ENCODE data around the gene ATG2A.

Gene ATG2A

DNA sequence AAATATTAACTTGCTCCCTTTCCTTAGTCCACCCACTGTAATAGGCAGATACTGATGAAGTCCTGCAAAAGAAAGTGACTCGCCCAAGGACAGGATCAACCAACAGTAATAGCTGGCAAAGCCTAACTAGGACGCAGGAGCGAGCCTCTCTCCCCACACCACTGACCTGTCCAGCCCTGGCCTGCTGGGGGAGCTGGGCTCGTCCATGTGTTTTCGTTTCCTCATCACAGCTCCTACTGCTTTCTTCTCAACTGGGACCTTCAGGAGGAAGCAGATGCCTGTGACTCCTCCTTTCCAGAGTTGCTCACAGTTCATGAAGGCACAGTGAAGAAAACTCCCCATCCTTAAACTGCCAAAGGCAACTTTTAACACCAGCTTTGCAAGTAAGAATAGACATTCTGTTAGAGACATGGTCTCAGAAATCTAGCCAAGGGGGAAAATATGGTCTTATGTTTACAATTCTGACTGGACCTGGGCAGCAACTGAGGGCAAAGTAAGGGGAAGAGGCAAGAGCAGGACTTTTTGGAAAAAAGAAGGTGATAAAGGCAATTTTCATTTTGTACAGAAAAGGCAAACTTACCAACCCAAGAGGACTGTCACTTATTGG is 30.3 kb upstream of the ATG2A start:
- TF ChIP-seq, protein P1, sequence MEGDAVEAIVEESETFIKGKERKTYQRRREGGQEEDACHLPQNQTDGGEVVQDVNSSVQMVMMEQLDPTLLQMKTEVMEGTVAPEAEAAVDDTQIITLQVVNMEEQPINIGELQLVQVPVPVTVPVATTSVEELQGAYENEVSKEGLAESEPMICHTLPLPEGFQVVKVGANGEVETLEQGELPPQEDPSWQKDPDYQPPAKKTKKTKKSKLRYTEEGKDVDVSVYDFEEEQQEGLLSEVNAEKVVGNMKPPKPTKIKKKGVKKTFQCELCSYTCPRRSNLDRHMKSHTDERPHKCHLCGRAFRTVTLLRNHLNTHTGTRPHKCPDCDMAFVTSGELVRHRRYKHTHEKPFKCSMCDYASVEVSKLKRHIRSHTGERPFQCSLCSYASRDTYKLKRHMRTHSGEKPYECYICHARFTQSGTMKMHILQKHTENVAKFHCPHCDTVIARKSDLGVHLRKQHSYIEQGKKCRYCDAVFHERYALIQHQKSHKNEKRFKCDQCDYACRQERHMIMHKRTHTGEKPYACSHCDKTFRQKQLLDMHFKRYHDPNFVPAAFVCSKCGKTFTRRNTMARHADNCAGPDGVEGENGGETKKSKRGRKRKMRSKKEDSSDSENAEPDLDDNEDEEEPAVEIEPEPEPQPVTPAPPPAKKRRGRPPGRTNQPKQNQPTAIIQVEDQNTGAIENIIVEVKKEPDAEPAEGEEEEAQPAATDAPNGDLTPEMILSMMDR (IDR thresholded peaks at IDR 0.05), result no peak
- H3K27ac ChIP-seq, result no peak overlapping the region
- DNase-seq (ENCODE audit: low spot score), result no peak
- H3K4me3 ChIP-seq, result no peak overlapping the region

DNA sequence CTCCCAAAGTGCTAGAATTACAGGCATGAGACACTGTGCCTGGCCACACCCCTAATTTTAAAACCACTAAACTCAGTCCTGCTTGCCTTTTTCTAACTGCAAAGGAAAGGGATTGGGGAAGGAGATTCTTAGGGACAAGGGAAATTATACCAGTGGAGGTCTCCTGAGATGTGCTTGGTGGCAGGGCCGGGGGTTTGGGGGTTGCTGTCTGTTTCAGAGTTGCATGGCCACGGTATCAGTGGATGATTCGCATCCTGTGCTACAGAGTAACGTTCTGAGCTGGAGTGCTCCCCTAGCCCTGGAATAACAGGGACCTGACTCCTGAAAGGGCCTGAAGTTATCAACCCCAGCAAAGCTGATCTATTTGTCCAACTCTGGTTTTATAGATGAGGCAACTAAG is 19.5 kb upstream of the ATG2A start:
- H3K4me3 ChIP-seq, result no peak overlapping the region
- no peak overlapping the region for H3K27ac ChIP-seq
- TF ChIP-seq, protein P1 (IDR thresholded peaks at IDR 0.05), result no peak
- DNase-seq (ENCODE audit: low spot score), result no peak

DNA sequence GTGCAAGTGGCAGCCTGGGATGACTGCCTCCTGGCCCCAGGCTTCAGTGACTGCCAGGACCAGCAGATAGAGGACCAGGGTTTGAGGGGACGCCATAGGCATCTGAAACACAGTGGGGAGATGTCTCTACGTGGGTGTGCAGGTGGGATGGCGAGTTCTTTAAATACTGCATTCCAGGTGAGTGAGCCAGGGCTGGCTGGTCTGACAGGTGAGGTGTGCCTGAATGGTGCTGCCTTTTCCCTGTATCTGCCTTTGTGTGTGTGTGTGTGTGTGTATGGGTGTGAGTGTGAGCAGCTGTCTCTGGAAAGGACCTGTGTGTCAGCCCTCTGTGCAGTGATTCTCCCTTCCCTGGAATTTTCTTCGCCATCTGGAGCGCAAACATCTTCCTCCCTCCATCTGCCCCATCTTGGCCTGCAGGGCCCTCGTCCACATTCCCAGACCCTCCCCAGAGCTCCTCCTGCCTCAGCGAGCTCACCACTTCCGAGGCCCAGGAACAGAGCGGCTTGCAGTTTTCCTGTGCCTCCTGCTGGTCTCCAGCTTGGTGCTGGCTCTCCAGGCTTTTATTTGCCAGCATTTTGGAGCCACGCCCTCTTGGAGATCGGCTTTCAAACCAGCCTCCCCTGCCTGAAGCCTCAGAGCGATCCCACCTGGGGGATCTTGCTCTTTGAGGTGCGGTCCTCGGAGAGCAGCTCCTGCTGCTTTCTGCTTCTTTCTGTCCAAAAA is 18.5 kb upstream of the ATG2A start, which contains the start of gene GPHA2:
GPHA2 (minus strand) TSS at position 535 of the 723 bp plus-strand sequence; CDS start at position 102, 433 bp downstream.
- Histone ChIP-seq H3K4me3 (no peak within 1 kb of the TSS), H3K27ac (no peak within 1 kb of the TSS)
- TF ChIP-seq, protein P1 (IDR thresholded peaks at IDR 0.05), result no peak
- no peak for DNase-seq (ENCODE audit: low spot score)

DNA sequence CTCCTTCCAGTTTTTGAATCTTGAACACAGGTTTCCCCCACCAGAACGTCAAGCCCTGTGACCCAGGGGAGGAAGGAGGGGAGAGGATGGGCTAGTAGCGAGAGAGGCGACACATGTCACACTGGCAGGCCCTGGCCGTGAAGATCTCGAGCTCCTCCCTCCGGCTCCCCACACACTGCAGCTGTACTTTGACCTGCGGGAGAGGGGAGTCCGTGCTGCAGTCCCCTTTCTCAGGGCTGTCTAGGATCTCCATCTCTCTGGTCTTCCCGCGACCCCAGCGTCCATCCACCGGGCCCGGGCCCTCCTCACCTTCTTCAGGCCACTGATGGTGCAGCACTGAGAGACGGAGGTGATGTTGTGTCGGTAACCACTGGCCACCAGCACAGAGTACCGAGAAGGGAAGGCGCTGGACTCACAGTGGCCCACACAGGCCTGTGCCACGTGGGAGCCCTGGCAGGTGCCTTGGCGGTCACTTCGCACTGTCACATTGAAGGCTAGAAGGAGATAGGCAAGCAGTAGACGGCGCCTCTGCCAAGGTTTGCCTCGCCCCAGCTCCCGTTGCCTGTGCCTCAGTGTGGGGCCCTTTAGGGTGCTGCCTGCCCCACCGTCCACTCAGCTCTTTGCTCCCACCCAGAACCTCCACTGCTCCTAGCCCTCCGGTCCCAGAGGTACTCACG is 17.8 kb upstream of the ATG2A start:
- DNase-seq (ENCODE audit: low spot score), result no peak
- Histone ChIP-seq H3K27ac (no peak overlapping the region), H3K4me3 (no peak overlapping the region)
- TF ChIP-seq, protein P1 (IDR thresholded peaks at IDR 0.05), result no peak

DNA sequence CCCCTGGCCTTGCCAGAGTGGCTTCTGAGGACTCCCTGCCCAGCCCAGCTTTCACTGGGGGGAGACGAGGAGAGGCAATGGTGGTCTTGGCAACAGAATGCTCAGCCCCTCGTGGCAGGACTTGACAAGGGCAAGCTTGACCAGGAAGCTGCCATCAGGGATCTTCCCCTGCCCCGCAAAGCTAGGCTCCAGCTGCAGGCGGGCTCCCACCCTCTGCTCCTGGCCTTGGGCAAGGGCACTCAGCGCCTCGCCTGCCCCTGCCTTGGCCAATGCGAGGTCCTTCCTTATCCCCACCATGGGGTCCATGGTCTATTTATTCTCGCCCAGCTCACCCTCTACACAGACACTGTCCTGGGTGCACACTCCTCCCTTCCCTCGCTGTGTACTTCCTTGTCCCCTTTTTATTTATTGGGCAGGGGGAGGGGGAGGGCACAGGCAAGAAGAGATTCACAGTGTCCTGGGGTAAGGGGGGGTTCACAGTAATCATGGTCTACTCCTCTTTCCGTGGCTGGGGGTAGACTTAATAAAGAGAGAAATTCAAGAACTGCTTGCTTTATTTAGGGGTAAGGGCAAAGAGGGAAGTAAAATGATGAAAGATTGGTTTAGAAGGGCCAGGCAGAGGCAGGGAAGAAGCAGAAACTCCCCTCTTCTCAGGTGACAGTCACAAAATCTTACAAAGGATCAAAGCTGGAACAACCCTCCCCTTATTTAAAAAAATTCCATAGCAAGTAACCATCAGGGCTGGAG is 17.1 kb upstream of the ATG2A start:
- Histone ChIP-seq H3K27ac (no peak overlapping the region), H3K4me3 (no peak overlapping the region)
- TF ChIP-seq, protein P1 (IDR thresholded peaks at IDR 0.05), result no peak
- DNase-seq (ENCODE audit: low spot score), result no peak

DNA sequence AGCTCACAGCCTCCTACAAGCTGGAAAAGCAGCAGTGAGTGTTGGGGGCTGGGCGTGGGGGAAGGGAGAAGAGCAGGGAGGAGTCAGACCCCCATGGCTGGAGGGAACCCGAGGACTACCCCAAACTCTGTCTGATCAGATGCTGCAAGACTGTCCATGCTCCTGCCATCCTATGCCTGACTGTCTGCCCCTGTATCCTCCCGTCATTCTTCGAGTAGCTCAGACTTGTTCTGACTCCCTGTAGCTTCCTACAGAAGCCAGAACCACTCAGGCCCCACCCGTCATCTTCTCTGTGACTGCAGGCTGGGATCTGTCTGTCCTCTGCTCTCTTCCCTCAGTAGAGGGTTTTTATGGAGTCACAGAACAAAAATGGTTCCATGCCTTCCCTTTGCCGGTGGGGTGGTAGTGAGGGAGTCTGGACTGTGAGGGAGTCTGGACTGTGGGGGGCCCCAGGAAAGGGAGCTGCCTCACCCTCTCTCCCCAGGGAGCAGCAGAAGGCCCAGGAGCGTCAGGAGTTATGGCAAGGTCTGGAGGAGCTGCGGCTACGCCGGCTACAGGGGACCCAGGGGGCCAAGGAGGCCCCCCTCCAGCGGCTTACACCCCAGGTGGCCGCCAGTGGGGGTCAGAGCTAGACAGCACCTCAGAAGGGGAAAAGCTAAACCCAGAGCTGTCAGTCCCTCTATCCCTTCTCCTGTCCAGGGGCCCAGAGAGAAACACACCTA is 16.4 kb upstream of the ATG2A start:
- TF ChIP-seq, protein P1 (IDR thresholded peaks at IDR 0.05), result no peak
- DNase-seq (ENCODE audit: low spot score), result no peak
- H3K4me3 ChIP-seq, result no peak overlapping the region
- H3K27ac ChIP-seq, result no peak overlapping the region
